HG02571 (cell line): ENCODE measurements around the gene TOM1.
"Not testable (repeated sequence)": the region's sequence is repeated elsewhere in the genome, so short reads cannot be mapped to it uniquely, and the experiment has no call there.

Experiments
- ATAC-seq: cut with Tn5 transposase; IDR thresholded peaks from one replicate; pipeline ENCODE4 v1.9.1; 2021; ENCODE audit warnings: mild to moderate bottlenecking, moderate library complexity; ENCODE audit not compliant: unreplicated experiment

TOM1 gene

GRCh38 chr22:35344956-35345690 lies 45.4 kb downstream of the TOM1 start:
- ATAC-seq: no peak

GRCh38 chr22:35345808-35346505 lies 46.3 kb downstream of the TOM1 start:
- no peak for ATAC-seq

GRCh38 chr22:35346596-35347220 lies 47.0 kb downstream of the TOM1 start:
- no peak for ATAC-seq

- ATAC-seq: no peak
These were observed 47.8 kb downstream of the TOM1 start for GRCh38 chr22:35347462-35347861.

- ATAC-seq: no peak
These were observed 48.4 kb downstream of the TOM1 start for GRCh38 chr22:35348026-35348590.

GRCh38 chr22:35348703-35349102 lies 49.0 kb downstream of the TOM1 start:
- ATAC-seq: no peak

GRCh38 chr22:35349368-35349703 lies 49.6 kb downstream of the TOM1 start:
- ATAC-seq: no peak

- no peak for ATAC-seq
These were observed 50.2 kb downstream of the TOM1 start for GRCh38 chr22:35349704-35350538.

- ATAC-seq: no peak
These were observed 51.1 kb downstream of the TOM1 start for GRCh38 chr22:35350539-35351503.

GRCh38 chr22:35352214-35353111 lies 52.8 kb downstream of the TOM1 start:
- ATAC-seq: peak; percentile 39

- no peak for ATAC-seq
These were observed 53.6 kb downstream of the TOM1 start for GRCh38 chr22:35353318-35353717.

GRCh38 chr22:35354068-35354467 lies 54.4 kb downstream of the TOM1 start:
- no peak for ATAC-seq

- ATAC-seq: no peak
These were observed 58.4 kb downstream of the TOM1 start for GRCh38 chr22:35357883-35358621.

GRCh38 chr22:35359380-35360065 lies 59.8 kb downstream of the TOM1 start:
- no peak for ATAC-seq

GRCh38 chr22:35361001-35361558 lies 61.4 kb downstream of the TOM1 start:
- ATAC-seq: no peak

- ATAC-seq: no peak
These were observed 63.9 kb downstream of the TOM1 start for GRCh38 chr22:35363566-35364086.

- ATAC-seq: not testable (repeated sequence)
These were observed 64.5 kb downstream of the TOM1 start for GRCh38 chr22:35364230-35364629.
